Cardiac fibroblast (primary cell): ENCODE data around the gene NKD1.

Experiments
- DNase-seq, 2 donors: peaks; one replicate each; pipeline versions ENCODE4 v3.0.0 to v3.0.0-alpha.2; 2010; ENCODE audit warnings: low read depth in 2 of 2
- H3K4me3 ChIP-seq, 2 donors: replicated peaks in 1 of 2; 1 replicate in 1 of 2; 2 replicates in 1 of 2; pipeline ENCODE4 v1.5.1; 2011; ENCODE audit warnings: low read depth in 2 of 2, low read length in 2 of 2, mild to moderate bottlenecking in 2 of 2, moderate library complexity in 1 of 2
- CTCF ChIP-seq: IDR thresholded peaks from one replicate; pipeline ENCODE4 v1.5.1; 2011; ENCODE audit warnings: low read depth, mild to moderate bottlenecking, low read length, inconsistent platforms

NKD1 gene

GRCh38 chr16:50558913-50559312 is 10.7 kb downstream of the NKD1 start:
- H3K4me3 ChIP-seq = no peak overlapping the region
- TF ChIP-seq CTCF = no peak
- no peak for DNase-seq

- DNase-seq = no peak
- no peak for TF ChIP-seq CTCF
- no peak overlapping the region for H3K4me3 ChIP-seq
Measured at GRCh38 chr16:50559342-50559741, 11.1 kb downstream of the NKD1 start.

- no peak for DNase-seq
- TF ChIP-seq CTCF = no peak
- no peak overlapping the region for H3K4me3 ChIP-seq
Measured at GRCh38 chr16:50559804-50560514, 11.8 kb downstream of the NKD1 start.

- DNase-seq = no peak
- no peak overlapping the region for H3K4me3 ChIP-seq
- no peak for TF ChIP-seq CTCF
Measured at GRCh38 chr16:50560903-50561863, 13.0 kb downstream of the NKD1 start.

- DNase-seq = no peak
- no peak for TF ChIP-seq CTCF
- no peak overlapping the region for H3K4me3 ChIP-seq
Measured at GRCh38 chr16:50562657-50563056, 14.5 kb downstream of the NKD1 start.

GRCh38 chr16:50563989-50564388 is 15.8 kb downstream of the NKD1 start:
- no peak for DNase-seq
- TF ChIP-seq CTCF = no peak
- H3K4me3 ChIP-seq = no peak overlapping the region
